Fibroblast of the aortic adventitia (primary cell): ENCODE results near the gene CNN2. TPM values are rescaled to one million over a fixed set of nuclear protein-coding genes. Genes with fewer than 3 reads are reported as not detected.

ENCODE experiments used
- DNase-seq: peaks from one replicate; pipeline ENCODE4 v3.0.0-alpha.2; 2010; ENCODE audit warnings: low read depth
- H3K4me3 ChIP-seq: 2 replicates; pipeline ENCODE4 v1.5.1; 2011; ENCODE audit warnings: low read depth, mild to moderate bottlenecking, control low read depth, low read length, moderate library complexity
- total RNA-seq: library from RNA; depleted of rRNA; stranded (reverse); fragments of >200 nt; gene quantifications from 2 replicates; pipeline ENCODE4 v1.2.3, GENCODE V29; 2012; ENCODE audit warnings: low replicate concordance
- TF ChIP-seq, protein P1 (sequence below): IDR thresholded peaks from 2 replicates; pipeline ENCODE4 v1.5.1; 2011; ENCODE audit warnings: mild to moderate bottlenecking, low read length, control low read depth, inconsistent platforms; ENCODE audit not compliant: insufficient read depth

The CNN2 gene
- total RNA-seq, 1 donor = 96.0 TPM

DNA sequence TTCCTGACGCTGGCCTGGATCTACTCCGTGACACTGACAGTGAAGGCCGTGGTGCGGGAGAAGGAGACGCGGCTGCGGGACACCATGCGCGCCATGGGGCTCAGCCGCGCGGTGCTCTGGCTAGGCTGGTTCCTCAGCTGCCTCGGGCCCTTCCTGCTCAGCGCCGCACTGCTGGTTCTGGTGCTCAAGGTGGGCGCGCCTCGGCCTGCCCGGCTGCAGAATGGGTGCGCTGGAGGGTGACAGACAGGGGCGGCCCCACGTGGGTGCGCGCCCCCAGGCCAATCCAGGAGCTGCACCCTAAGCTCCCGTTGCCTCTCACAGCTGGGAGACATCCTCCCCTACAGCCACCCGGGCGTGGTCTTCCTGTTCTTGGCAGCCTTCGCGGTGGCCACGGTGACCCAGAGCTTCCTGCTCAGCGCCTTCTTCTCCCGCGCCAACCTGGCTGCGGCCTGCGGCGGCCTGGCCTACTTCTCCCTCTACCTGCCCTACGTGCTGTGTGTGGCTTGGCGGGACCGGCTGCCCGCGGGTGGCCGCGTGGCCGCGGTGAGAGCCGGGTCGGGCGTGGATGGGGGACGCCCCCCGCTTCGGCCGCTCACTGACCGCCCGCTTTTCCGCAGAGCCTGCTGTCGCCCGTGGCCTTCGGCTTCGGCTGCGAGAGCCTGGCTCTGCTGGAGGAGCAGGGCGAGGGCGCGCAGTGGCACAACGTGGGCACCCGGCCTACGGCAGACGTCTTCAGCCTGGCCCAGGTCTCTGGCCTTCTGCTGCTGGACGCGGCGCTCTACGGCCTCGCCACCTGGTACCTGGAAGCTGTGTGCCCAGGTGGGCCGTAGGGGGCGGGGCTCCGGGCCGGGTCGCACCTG, 20.7 kb downstream of the CNN2 start:
- no peak overlapping the region for H3K4me3 ChIP-seq
- TF ChIP-seq, protein P1, sequence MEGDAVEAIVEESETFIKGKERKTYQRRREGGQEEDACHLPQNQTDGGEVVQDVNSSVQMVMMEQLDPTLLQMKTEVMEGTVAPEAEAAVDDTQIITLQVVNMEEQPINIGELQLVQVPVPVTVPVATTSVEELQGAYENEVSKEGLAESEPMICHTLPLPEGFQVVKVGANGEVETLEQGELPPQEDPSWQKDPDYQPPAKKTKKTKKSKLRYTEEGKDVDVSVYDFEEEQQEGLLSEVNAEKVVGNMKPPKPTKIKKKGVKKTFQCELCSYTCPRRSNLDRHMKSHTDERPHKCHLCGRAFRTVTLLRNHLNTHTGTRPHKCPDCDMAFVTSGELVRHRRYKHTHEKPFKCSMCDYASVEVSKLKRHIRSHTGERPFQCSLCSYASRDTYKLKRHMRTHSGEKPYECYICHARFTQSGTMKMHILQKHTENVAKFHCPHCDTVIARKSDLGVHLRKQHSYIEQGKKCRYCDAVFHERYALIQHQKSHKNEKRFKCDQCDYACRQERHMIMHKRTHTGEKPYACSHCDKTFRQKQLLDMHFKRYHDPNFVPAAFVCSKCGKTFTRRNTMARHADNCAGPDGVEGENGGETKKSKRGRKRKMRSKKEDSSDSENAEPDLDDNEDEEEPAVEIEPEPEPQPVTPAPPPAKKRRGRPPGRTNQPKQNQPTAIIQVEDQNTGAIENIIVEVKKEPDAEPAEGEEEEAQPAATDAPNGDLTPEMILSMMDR = no peak
- no peak for DNase-seq

DNA sequence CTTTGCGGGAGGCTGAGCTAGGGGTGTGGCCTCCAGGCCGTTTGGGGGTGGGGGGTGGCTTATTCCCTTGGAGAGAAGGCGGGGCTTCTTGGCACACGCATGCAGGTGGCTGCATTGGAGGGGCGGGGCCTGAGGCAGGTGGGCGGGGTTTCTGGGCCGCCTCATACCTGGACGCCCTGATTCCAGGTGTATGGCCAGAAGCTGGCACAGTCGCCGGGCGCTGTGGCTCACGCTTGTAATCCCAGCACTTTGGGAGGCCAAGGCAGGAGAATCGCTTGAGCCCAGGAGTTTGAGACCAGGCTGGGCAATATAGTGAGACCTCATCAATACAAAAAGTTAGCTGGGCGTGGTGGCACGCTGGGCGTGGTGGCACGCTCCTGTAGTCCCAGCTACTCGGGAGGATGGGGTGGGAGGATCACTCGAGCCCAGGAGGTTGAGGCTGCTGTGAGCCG, 21.3 kb downstream of the CNN2 start:
- TF ChIP-seq, protein P1 = no peak
- no peak for DNase-seq
- no peak overlapping the region for H3K4me3 ChIP-seq

DNA sequence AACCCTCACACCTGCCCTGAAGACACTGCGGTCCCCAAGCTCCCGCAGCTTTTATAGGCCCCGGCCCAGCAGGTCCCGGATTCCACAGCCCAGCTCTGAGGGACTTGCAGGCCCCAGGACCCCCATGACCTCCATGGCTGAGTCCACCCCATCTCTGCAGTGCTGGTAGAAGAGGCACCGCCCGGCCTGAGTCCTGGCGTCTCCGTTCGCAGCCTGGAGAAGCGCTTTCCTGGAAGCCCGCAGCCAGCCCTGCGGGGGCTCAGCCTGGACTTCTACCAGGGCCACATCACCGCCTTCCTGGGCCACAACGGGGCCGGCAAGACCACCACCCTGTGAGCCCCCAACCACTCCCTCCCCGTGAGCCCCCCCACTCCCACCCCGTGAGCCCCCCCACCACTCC, 22.7 kb downstream of the CNN2 start:
- H3K4me3 ChIP-seq = no peak overlapping the region
- no peak for DNase-seq
- TF ChIP-seq, protein P1 = no peak

DNA sequence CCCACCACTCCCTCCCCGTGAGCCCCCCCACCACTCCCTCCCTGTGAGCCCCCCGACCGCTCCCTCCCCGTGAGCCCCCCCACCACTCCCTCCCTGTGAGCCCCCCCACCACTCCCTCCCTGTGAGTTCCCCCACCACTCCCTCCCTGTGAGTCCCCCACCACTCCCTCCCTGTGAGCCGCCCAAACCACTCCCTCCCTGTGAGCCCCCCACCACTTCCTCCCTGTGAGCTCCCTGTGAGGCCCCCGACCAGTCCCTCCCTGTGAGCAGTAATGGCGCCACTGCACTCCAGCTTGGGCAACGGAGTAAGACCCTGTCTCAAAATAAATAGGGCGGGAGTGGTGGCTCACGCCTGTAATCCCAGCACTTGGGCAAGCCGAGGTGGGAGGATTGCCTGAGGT, 23.4 kb downstream of the CNN2 start:
- DNase-seq = no peak
- H3K4me3 ChIP-seq = no peak overlapping the region
- TF ChIP-seq, protein P1 = no peak

DNA sequence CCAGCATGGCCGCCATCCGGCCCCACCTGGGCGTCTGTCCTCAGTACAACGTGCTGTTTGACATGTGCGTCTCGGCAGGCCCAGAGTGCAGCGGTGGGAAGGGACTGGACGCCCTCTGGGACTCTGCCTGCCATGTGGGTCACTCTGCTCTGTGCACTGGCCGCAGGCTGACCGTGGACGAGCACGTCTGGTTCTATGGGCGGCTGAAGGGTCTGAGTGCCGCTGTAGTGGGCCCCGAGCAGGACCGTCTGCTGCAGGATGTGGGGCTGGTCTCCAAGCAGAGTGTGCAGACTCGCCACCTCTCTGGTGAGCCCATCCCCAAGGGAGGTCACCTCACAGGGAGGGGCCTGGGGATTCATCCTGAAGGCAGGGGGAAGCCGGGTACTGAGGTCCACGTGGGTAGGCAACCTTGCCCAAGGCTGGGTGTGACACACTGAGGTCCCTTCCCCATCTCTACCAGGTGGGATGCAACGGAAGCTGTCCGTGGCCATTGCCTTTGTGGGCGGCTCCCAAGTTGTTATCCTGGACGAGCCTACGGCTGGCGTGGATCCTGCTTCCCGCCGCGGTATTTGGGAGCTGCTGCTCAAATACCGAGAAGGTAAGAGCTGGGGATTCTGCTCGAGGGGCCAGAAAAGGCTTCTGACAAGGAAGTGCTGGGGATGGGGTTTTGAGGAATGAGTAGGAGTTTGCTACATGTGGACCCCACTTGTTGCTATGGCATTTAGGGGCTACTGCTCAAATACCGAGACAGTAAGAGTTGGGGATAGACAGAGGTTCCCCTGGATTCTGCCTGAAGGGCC, 24.8 kb downstream of the CNN2 start:
- TF ChIP-seq, protein P1 = no peak
- DNase-seq = no peak
- no peak overlapping the region for H3K4me3 ChIP-seq

DNA sequence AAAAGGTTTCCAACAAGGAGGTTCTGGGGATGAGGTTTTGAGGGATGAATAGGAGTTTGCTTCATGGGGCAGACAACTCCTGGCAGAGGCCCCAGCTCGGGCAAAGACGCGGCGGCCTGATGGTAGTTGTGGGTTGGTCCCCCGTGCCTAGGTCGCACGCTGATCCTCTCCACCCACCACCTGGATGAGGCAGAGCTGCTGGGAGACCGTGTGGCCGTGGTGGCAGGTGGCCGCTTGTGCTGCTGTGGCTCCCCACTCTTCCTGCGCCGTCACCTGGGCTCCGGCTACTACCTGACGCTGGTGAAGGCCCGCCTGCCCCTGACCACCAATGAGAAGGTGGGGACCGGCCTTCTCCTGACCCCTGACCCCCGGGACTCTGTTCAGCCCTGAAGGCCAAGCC, 25.4 kb downstream of the CNN2 start:
- TF ChIP-seq, protein P1 = no peak
- DNase-seq = no peak
- H3K4me3 ChIP-seq = no peak overlapping the region
